Suprapubic skin (tissue), 4 donors: ENCODE results near the gene STK17B.

Source experiments
- EP300 ChIP-seq: sonication (generic); formaldehyde crosslinking; IDR thresholded peaks from one replicate; pipeline ENCODE4 v1.6.1; 2017; ENCODE audit warnings: antibody characterized with exemption
- POLR2AphosphoS5 ChIP-seq, 3 donors: sonication (generic); formaldehyde crosslinking; IDR thresholded peaks; one replicate each; pipeline ENCODE4 v1.6.1; 2017; ENCODE audit warnings: antibody characterized with exemption in 3 of 3
- TF ChIP-seq, protein P1 (sequence below), 2 donors: fragments of 200-600 bp in 1 of 2; fragments of 450-650 bp in 1 of 2; sonication (generic) in 1 of 2; IDR thresholded peaks; one replicate each; pipeline ENCODE4 v1.5.1; 2016 to 2019; ENCODE audit warnings: antibody characterized with exemption in 2 of 2, mild to moderate bottlenecking in 1 of 2, moderate library complexity in 1 of 2

DNA sequence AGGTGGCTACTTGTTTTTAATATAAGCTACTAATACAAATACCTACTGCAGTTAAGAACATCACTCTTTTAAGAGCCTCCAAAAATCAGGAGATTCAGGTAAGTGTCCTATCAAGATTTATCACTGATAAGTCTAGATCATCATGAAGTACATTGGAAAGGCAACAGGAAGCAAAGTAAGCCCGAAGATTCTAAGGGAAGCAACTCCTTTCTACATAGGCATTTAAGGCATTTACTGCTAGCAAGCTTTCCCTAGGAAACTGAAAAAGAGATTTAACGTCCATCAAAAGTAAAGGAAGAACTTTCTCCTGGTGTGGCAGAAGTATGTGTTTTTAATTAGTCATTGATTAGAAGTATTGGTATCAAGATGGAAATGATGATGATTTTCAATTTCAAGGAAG lies 3.7 kb downstream of the STK17B start:
- TF ChIP-seq, protein P1, sequence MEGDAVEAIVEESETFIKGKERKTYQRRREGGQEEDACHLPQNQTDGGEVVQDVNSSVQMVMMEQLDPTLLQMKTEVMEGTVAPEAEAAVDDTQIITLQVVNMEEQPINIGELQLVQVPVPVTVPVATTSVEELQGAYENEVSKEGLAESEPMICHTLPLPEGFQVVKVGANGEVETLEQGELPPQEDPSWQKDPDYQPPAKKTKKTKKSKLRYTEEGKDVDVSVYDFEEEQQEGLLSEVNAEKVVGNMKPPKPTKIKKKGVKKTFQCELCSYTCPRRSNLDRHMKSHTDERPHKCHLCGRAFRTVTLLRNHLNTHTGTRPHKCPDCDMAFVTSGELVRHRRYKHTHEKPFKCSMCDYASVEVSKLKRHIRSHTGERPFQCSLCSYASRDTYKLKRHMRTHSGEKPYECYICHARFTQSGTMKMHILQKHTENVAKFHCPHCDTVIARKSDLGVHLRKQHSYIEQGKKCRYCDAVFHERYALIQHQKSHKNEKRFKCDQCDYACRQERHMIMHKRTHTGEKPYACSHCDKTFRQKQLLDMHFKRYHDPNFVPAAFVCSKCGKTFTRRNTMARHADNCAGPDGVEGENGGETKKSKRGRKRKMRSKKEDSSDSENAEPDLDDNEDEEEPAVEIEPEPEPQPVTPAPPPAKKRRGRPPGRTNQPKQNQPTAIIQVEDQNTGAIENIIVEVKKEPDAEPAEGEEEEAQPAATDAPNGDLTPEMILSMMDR (IDR thresholded peaks at IDR 0.05), result no peak
- no peak for TF ChIP-seq POLR2AphosphoS5 (IDR thresholded peaks at IDR 0.05)
- no peak for TF ChIP-seq EP300
